SK-N-SH (cell line): ENCODE measurements around the gene GDPD5.

Experiments
- CTCF ChIP-seq: fragments of 200-600 bp; sonication (generic); IDR thresholded peaks from 2 replicates; pipeline ENCODE4 v1.6.1; 2017; ENCODE audit warnings: antibody characterized with exemption, mild to moderate bottlenecking, moderate library complexity
- EP300 ChIP-seq, 2 experiments: IDR thresholded peaks; 2 replicates each; pipeline versions ENCODE4 v1.4.0 to v1.6.1; 2012; ENCODE audit warnings: borderline replicate concordance in 1 of 2, low read depth in 1 of 2, low read length in 1 of 2
- EZH2phosphoT487 ChIP-seq: fragments of 200-600 bp; sonication (generic); IDR thresholded peaks from 2 replicates; pipeline ENCODE4 v1.6.1; 2017; ENCODE audit warnings: low read depth, mixed run types, mild to moderate bottlenecking, antibody characterized with exemption, moderate library complexity, borderline replicate concordance
- FOXJ3 ChIP-seq: sonication (generic); formaldehyde crosslinking; IDR thresholded peaks from 2 replicates; pipeline ENCODE4 v1.5.1; 2020; ENCODE audit warnings: mild to moderate bottlenecking, missing genetic modification reagents
- PBX3 ChIP-seq: IDR thresholded peaks from 2 replicates; pipeline ENCODE4; 2012
- REST ChIP-seq: IDR thresholded peaks from 2 replicates; pipeline ENCODE4 v1.6.1; 2012; ENCODE audit warnings: mild to moderate bottlenecking, low read depth, low read length, moderate library complexity
- RXRA ChIP-seq: IDR thresholded peaks from 2 replicates; pipeline ENCODE4 v1.4.0; 2012; ENCODE audit warnings: low read depth, mild to moderate bottlenecking, borderline replicate concordance
- TAF1 ChIP-seq: IDR thresholded peaks from 2 replicates; pipeline ENCODE4 v1.6.1; 2012; ENCODE audit warnings: low read depth, mild to moderate bottlenecking, low read length, moderate library complexity, borderline replicate concordance

- TF ChIP-seq EZH2phosphoT487 (no peak), CTCF (no peak), FOXJ3 (CRISPR knock-in tag) (no peak), PBX3 (no peak), EP300 (IDR thresholded peaks at IDR 0.05; ENCODE audit: borderline replicate concordance in 1 of 2, low read depth in 1 of 2, low read length in 1 of 2) (no peak), TAF1 (no peak), REST (no peak), RXRA (no peak)
These were observed 33.4 kb downstream of the GDPD5 start for GRCh38 chr11:75492181-75492820.
